GM21423 (cell line): Measurements from ENCODE around the gene MAP3K14.
"Not testable (repeated sequence)": the region's sequence is repeated elsewhere in the genome, so short reads cannot be mapped to it uniquely, and the experiment has no call there.

Experiments used
- ATAC-seq: cut with Tn5 transposase; IDR thresholded peaks from one replicate; pipeline ENCODE4 v1.9.1; 2021; ENCODE audit warnings: mild to moderate bottlenecking, moderate library complexity; ENCODE audit not compliant: unreplicated experiment

MAP3K14 gene

DNA sequence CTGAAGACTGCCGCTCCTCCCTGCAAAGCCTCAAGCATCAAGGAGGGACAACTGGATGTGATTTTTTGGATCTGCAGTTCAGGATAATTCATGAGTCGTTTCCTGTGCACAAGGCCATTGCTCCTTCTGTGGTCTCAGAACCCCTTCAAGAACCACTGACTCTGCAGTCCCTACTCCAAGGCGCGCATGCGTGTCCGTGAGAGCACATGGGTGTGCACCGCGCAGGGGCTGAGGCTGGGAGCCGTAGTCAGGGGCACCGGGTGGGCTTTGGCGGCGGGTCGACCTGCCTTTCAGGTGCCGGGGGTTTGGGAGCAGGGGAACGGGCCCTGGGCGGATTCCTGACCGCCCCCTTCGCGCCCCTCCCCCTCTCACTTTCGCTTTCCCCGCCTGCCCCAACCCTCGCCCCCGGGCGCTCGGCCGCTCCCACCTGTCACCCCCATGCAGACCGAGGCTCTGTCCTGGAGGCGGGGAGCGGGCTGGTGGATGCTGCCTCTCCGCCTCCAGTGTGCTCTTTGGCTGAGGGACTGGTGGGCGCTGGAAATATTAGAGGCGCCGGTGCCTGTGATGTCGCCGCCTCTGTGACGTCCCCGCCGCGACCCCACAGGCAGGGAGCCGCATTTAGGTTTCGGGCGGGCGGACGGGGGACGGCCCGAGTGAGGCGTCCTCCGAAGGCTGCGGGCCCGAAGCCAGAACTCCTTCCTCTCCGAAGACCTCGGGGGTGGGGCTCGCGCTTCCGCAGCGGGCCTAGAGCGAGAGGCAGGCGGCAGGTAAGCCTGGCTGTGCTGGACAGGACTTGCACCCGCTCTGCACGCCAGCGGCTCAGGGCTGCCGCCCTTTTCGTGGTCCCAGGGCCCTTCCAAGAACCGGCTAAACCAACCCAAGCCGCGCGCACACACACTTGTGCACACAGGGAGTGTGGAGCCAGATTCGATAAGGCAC, 55.0 kb downstream of the MAP3K14 start, which contains the start of gene SPATA32:
SPATA32 (minus strand) TSS at position 518 of the 939 bp plus-strand sequence; CDS start at position 440, 78 bp downstream.
- no peak for ATAC-seq

DNA sequence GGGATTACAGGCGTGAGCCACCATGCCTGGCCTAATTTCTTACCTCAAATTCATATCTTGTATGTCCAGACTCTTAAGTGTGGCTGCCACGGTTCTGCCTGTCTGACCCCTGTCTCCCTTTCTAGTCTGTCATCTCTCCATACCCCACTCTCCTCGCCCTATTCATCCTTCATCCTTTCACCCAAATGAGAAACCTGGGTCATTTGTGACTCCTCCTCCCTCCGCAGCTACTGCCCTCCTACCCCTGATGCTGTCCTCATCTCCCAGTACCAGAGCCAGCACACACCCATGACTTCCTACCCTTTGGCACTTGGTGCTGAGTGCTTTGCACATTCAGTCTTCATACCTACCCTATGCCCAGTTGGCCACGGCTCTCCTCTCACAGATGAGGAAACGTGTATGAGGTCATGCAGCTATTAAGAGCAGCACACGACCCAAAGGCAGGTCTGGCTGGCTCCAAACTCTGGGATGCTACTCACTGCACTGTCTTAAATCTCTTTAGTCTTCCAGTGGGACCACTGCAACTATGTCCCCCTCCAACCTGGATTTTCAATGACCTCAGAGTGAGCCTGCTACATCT, 56.5 kb downstream of the MAP3K14 start:
- no peak for ATAC-seq

DNA sequence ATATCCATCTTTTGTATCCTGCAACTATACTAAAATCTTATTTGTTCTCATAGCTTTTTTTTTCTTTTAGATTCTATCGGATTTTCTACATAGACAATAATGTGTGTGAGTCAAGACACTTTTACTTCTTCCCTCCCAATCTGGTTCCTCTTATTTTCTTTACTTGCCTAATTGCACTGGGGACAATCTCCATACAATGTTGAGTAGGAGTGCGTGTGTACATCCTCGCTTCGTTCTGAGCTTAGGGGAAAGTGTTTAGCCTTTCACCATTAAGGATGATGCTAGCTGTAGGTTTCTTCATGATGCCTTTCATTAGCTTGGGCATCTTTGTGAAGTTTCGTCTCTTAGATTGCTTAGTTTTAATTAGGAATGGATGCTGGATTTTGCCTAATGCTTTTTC, 57.8 kb downstream of the MAP3K14 start:
- no peak for ATAC-seq

DNA sequence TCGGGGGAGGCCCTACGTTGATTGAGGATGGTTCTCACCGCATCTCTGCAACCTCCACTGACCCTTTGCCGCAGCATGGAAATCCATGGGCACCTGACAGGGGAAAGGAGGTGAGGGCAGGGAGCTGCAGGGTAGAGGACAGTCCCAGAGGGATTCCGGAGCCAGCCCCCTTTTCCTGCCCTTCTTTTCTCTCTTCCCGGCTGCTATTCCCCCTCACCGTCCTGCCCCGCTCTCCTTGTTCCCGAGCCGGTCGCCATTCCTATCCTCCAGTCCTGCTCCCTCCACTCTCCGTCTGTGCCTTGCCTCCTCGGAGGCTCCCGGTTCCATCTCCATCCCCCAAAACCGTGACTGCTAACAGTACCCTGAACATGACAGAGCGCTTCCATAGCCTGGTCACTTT, 59.7 kb downstream of the MAP3K14 start:
- no peak for ATAC-seq

DNA sequence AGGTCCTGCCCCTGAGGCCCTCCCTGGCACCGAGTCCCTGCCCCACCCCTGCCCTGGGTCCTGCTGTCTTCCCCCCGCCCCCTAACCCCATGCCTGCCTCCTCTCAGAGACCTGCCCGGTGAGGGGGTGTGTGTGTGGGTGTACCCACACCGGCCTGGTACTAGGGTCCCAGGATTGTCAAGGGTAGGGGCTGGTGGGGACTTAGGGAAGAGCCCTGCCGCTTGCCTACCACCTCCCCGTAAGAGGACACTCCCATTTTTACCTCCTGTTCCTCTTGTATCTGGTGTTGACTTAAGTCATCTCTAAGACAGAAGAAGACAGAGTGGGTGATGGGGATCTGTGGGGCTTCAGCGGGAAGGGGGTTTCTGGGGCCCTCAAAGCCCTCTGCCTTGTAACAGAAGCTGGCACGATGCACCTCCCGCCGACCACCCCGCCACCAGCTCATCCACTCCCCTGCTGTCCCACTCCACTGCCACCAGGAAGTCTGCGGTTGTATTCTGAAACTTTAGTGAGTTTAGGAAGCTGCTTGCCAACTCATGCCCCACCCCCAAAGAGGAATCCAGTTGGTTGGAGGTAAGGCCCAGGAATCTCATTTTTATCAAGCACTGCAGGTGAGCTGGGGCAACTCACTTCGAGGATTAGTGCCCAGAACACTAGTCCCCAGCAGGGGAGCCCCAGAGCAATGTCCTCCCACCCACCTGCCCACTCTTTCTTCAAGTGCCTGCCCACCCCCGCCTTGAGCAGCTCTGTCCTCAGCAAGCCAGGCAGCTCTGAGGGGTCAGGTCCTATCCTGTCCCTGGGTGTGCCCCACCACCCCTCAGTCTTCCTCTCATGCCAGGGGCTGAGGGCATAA, 60.5 kb downstream of the MAP3K14 start:
- ATAC-seq = no peak

DNA sequence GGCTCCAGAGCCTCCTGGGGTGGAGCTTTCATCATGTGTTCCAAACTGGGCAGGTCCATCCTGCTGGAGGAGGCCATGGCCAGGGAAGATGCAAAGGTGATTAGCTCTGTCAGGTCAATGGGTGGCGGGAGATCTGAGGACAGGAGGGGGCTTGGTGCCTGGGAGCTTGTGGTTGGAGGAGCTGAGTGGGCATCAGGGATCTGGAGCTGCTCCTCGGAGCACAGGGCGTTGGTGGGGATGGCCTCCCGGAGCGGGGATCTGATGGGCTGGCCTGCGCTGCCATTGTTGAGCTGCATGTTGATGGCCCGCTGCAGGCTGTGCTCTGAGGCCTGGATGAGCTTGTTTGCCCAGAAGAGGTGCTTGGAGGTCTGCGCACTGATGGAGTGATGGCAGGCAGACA, 61.5 kb downstream of the MAP3K14 start:
- no peak for ATAC-seq

DNA sequence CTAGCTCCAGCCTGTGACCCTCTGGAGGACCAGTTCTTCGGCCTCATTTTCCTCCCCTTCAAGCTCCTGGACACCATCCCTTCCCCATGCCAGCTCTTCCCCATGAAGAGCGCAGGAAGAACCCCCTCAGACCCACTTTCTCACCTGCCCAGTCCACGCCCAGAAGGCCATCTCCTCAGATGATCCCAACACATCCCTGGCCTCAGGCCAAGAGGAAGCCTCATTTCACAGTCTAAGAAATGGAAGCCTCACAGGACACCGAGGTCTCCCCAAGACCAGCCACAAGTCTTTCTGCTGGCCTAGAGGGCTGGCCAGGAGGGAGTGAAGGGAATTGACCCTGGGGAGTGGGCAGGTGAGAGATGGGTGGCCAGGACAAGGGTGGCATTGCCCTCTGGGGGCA, 62.9 kb downstream of the MAP3K14 start:
- no peak for ATAC-seq

DNA sequence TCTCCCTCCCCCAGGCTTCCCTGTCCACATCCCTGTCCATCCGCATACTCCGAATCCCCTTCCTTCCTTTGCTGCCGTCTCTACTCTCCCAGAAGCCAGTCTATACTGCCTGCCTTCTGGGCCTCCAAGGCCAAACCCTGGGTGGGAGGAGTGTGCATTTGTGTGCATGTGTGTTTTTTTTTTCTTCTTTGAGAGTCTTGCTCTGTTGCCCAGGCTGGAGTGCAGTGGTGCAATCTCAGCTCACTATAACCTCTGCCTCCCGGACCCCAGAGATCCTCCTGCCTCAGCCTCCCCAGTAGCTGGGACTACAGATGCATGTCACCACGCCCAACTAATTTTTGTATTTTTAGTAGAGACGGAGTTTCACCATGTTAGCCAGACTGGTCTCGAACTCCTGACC, 63.6 kb downstream of the MAP3K14 start:
- ATAC-seq = not testable (repeated sequence)

DNA sequence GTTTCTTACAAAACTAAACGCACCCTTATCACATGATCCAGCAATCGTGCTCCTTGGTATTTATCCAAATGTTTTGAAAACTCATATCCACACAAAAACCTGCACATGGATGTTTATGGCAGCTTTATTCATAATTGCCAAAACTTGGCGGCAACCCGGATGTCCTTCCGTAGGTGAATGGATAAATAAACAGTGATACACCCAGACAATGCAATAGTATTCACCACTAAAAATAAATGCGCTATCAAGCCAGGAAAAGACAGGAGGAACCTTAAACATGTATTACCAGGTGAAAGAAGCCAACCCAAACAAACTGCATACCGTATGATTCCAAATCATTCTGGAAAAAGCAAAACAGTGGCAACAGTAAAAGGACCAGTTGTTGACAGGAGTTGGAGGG, 64.9 kb downstream of the MAP3K14 start:
- ATAC-seq = no peak

DNA sequence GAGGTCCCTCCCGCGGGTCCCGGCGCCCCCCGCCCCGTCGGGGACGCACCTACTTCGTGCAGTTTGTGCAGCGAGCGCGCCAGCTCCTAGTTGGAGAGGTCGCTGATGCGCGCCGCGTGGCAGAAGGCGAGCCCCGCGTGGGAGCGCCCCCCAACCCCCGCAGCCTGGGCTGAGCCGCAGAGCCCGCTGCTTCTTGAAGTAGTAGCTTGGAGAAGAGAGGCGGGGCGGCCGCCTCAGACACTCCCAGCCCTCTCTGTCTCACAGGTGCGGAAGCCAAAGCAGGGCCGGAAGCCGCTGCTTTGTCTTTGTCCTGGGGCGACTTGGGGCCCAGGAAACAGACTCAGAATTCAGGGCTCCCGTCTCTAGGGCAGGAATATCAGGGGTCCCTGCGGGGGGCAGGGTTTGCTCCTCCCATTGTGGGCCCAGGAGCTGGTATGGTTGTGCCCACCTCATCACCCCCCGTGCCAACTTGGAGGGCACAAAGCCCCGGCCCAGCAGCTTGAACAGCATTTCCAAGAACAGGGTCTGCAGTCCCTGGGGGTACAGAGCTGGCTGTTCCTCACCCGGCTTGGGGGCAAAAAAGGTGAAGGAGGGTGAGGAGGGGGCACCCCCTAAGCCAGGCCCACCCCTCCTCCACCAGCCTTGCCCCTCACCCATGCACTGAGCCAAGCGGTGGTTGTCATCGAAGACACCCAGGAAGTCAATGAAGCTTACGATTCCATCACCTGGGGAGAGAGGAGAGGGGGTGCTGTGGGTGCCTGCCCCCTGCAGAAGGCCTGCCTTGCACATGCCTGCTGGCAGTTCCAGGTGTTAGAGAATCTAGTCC, 68.5 kb downstream of the MAP3K14 start:
- ATAC-seq = peak; percentile 50

DNA sequence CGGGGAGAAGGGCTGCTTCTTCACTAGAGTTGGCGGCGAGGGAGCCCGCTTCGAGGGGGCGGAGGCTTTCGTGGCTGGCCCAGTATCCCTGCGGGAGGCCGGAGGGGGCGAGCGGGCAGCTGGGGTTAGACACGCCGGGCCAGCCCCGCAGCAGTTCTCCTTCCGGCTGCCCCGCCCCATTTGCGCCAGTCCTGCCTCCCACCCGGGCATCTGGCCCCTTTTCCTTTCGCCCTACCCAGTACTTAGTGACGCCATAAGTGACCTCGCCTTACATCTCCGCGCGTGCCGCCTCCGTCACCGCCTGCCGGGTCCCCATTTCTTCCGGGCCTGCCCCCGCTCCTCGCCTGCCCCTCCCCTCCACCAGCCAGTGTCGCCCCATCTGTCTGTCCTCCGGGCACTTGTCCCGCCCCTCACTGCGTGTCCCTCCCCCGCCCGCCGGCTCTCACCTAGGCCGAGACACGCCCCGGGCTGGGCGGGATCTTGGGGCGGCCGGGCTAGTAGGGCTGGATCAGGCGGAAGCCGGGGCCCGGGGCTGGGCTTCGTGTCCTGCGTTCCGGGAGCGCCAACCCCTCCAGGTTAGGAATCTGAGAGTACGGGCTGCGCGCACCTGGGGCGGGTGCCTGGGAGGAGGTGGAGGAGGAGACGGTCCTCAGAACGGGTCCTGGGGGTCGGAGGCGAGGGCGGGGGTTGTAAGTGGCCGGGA, 69.2 kb downstream of the MAP3K14 start:
- ATAC-seq = peak; percentile 78

DNA sequence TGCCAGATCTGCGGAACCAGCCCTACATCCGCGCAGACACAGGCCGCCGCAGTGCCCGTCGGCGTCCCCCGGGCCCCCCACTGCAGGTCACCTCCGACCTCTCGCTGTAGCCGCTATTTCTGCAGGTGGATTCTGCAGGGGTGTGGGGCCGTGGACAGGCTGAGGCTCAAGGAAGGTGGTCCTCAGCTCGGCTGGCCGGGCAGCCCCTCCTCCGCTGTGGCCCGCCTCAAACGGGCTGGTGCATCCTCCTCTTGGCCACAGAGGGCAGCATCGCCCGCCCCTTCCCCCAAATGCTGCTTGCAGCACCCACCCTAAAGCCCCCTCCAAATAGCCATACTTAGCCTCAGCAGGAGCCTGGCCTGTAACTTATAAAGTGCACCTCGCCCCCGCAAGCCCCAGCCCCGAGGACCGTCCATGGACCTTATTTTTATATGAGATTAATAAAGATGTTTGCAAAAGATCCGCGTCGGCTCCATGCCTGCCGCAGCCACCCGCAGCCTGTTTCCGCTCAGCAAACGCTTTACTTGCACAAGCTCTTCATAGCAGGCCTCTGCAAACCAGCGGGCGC, 69.9 kb downstream of the MAP3K14 start:
- no peak for ATAC-seq

DNA sequence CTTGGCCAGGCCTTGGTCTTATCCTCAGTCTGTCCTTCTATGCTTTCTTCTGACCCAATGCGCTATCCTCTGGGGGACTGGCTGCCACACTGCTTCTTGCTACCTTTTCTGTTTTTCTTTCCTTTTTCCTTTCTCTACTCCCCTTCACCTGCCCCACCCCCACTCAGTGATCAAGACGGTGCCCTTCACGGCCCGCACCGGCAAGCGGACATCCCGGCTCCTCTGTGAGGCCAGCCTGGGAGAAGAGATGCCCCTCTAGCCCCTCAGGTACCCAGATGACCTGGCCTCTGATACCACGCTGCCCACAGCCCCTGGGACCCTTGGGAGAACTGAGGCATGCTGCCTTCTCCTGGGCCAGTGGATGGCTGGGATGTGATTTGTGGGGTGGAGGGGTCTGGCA, 70.5 kb downstream of the MAP3K14 start:
- no peak for ATAC-seq

DNA sequence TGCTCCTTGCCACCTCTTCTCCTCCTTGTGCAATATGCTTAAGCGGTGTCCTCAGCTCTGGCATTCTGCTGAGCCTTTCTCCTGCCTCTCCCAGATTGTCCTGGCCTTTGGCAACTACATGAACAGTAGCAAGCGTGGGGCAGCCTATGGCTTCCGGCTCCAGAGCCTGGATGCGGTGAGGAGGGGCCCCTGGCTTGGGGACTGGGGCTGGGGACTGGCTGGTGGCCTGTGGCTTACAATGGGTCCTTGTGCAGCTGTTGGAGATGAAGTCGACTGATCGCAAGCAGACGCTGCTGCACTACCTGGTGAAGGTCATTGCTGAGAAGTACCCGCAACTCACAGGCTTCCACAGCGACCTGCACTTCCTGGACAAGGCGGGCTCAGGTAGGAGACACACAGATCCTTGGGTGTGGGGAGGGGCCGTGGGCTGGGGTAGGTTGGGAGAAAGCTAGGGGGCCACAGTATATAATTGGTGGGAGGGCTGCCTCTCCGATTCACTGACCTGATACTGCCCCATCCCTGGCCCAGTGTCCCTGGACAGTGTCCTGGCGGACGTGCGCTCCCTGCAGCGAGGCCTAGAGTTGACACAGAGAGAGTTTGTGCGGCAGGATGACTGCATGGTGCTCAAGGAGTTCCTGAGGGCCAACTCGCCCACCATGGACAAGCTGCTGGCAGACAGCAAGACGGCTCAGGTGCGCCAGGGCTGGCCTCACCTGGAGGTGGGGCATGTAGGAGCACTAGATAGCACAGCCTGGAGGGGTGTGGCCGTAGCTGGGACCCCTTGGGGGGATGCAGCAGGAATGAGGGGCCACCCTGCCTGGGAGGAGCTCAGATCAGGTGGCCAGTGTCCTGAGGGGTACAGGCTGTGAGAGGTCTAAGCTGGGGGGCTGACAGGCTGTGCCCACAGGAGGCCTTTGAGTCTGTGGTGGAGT, 71.8 kb downstream of the MAP3K14 start:
- ATAC-seq = no peak

DNA sequence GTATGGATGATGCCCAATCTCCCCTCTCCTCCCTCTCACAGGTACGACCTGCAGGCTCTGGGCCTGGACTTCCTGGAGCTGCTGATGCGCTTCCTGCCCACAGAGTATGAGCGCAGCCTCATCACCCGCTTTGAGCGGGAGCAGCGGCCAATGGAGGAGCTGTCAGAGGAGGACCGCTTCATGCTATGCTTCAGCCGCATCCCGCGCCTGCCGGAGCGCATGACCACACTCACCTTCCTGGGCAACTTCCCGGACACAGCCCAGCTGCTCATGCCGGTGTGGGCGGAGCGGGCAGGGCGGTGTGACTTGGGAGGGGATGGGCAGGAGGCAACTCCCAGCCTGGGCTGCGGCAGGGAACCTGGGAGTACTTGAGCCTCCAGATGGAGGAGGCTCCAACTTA, 73.1 kb downstream of the MAP3K14 start:
- ATAC-seq = no peak

DNA sequence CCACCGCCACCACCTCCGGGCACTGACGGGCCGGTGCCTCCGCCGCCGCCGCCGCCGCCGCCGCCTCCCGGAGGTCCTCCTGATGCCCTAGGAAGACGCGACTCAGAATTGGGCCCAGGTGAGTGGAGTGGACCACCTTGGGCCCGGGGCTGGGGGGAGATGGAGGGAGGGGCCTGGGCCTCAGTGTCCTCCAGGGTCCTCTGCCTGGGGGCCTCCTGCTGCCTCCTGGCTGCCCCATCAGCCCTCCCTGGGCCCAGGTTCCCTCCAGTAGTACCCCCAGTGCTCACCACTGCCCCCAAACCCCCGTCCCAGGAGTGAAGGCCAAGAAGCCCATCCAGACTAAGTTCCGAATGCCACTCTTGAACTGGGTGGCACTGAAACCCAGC, 74.8 kb downstream of the MAP3K14 start:
- no peak for ATAC-seq

DNA sequence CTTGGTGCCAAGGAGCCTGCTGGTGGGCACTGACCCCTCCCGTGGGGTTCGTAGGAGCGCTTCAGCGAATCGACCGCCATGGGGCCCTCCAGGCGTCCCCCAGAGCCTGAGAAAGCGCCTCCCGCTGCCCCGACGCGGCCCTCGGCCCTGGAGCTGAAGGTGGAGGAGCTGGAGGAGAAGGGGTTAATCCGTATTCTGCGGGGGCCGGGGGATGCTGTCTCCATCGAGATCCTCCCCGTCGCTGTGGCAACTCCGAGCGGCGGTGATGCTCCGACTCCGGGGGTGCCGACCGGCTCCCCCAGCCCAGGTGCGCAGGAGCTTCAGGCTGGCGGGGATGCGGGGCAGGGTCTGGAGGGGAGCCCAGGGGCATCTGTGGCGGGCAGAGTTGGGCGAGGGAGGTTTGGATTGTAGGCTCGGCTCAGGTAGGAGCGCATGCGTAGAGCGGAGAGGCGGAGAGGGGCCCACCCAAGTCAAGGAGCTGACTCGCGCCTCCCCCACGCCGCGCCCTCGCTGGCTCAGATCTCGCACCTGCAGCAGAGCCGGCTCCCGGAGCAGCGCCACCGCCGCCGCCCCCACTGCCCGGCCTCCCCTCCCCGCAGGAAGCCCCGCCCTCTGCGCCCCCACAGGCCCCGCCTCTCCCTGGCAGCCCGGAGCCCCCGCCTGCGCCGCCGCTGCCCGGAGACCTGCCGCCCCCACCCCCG, 75.3 kb downstream of the MAP3K14 start:
- no peak for ATAC-seq

DNA sequence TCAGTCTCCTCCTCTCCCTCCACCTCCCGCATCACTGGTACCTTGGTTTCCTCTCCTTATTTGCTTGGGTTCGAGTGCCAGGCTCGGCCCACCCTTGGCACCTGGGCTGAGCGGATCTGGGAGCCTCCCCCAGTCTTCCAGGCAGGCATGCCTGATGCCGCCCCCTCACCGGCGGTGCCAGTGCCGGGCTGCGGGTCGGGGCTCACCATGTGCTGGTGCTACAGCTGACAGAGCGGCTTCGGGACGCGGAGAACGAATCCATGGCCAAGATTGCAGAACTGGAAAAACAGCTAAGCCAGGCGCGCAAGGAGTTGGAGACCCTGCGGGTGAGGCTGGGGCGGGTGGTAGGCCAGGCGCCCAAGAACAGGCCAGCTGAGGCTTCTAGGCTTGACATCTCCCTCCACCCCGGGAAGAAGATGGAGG, 75.9 kb downstream of the MAP3K14 start:
- ATAC-seq = no peak
